ENCODE measurements around the gene SOX30. TPM values are rescaled to one million over a fixed set of nuclear protein-coding genes. Genes with fewer than 3 reads are reported as not detected.

The SOX30 gene
- total RNA-seq, 1 donor from 2014 or later: 0.05 TPM

- DNase-seq (ENCODE audit: low read depth): peak; percentile 46
Measured at GRCh38 chr5:157610990-157611389, 41.2 kb downstream of the SOX30 start.

- no peak for DNase-seq (ENCODE audit: low read depth)
Measured at GRCh38 chr5:157608972-157609565, 43.2 kb downstream of the SOX30 start.

- DNase-seq (ENCODE audit: low read depth): no peak
Measured at GRCh38 chr5:157607371-157608161, 44.7 kb downstream of the SOX30 start.

- DNase-seq (ENCODE audit: low read depth): no peak
Measured at GRCh38 chr5:157606046-157606445, 46.2 kb downstream of the SOX30 start.

- DNase-seq (ENCODE audit: low read depth): peak; percentile 45
Measured at GRCh38 chr5:157603333-157604190, 48.7 kb downstream of the SOX30 start.

- DNase-seq (ENCODE audit: low read depth): no peak
Measured at GRCh38 chr5:157602505-157602904, 49.7 kb downstream of the SOX30 start.

GRCh38 chr5:157600252-157600651, 52.0 kb downstream of the SOX30 start:
- no peak for DNase-seq (ENCODE audit: low read depth)

GRCh38 chr5:157599565-157599964, 52.7 kb downstream of the SOX30 start:
- DNase-seq (ENCODE audit: low read depth): no peak

GRCh38 chr5:157598350-157598936, 53.8 kb downstream of the SOX30 start:
- DNase-seq (ENCODE audit: low read depth): no peak

GRCh38 chr5:157597277-157597676, 55.0 kb downstream of the SOX30 start:
- DNase-seq (ENCODE audit: low read depth): no peak

- no peak for DNase-seq (ENCODE audit: low read depth)
Measured at GRCh38 chr5:157596487-157596886, 55.8 kb downstream of the SOX30 start.

GRCh38 chr5:157594675-157595459, 57.4 kb downstream of the SOX30 start:
- DNase-seq (ENCODE audit: low read depth): no peak

GRCh38 chr5:157594257-157594656, 58.0 kb downstream of the SOX30 start:
- no peak for DNase-seq (ENCODE audit: low read depth)

GRCh38 chr5:157593052-157593757, 59.0 kb downstream of the SOX30 start:
- no peak for DNase-seq (ENCODE audit: low read depth)

GRCh38 chr5:157592594-157592993, 59.6 kb downstream of the SOX30 start:
- no peak for DNase-seq (ENCODE audit: low read depth)

GRCh38 chr5:157590478-157590877, 61.8 kb downstream of the SOX30 start:
- no peak for DNase-seq (ENCODE audit: low read depth)

- no peak for DNase-seq (ENCODE audit: low read depth)
Measured at GRCh38 chr5:157584628-157585027, 67.6 kb downstream of the SOX30 start.

- no peak for DNase-seq (ENCODE audit: low read depth)
Measured at GRCh38 chr5:157582731-157583620, 69.3 kb downstream of the SOX30 start.

- DNase-seq (ENCODE audit: low read depth): no peak
Measured at GRCh38 chr5:157581901-157582300, 70.3 kb downstream of the SOX30 start.
